Uterus (tissue), 4 donors: ENCODE data around the gene DDX17. TPM values are rescaled to one million over a fixed set of nuclear protein-coding genes. Genes with fewer than 3 reads are reported as not detected.

Experiments
- DNase-seq, 2 donors: peaks; one replicate each; pipeline ENCODE4 v3.0.0-alpha.2; 2019 to 2020
- H3K27ac ChIP-seq, 2 donors: fragments of 200-600 bp; sonication (generic); 1 replicate in 1 of 2; 2 replicates in 1 of 2; pipeline ENCODE4 v1.5.1; 2016 to 2018
- H3K27me3 ChIP-seq, 2 donors: fragments of 200-600 bp; sonication (generic); one replicate each; pipeline ENCODE4 v1.5.1; 2018 to 2019; ENCODE audit warnings: control low read depth in 1 of 2
- H3K36me3 ChIP-seq, 2 donors: fragments of 200-600 bp; sonication (generic); one replicate each; pipeline ENCODE4 v1.5.1; 2019; ENCODE audit warnings: control low read depth in 1 of 2
- H3K4me1 ChIP-seq, 2 donors: fragments of 200-600 bp; sonication (generic); one replicate each; pipeline ENCODE4 v1.5.1; 2018 to 2019; ENCODE audit warnings: control low read depth in 1 of 2
- H3K4me3 ChIP-seq, 2 donors: fragments of 200-600 bp; sonication (generic); 1 replicate in 1 of 2; 2 replicates in 1 of 2; pipeline ENCODE4 v1.5.1; 2018 to 2019; ENCODE audit warnings: mild to moderate bottlenecking in 1 of 2
- H3K9me3 ChIP-seq, 2 donors: fragments of 200-600 bp; sonication (generic); one replicate each; pipeline ENCODE4 v1.5.1; 2019; ENCODE audit warnings: control low read depth in 1 of 2
- CTCF ChIP-seq, 4 experiments: fragments of 200-600 bp in 2 of 4; fragments of 450-650 bp in 2 of 4; sonication (generic) in 2 of 4; IDR thresholded peaks; one replicate each; pipeline ENCODE4 v1.5.1; 2016 to 2019; ENCODE audit warnings: antibody characterized with exemption in 4 of 4, mild to moderate bottlenecking in 2 of 4, moderate library complexity in 1 of 4
- POLR2A ChIP-seq, 2 donors: fragments of 450-650 bp; IDR thresholded peaks; one replicate each; pipeline ENCODE4 v1.6.1; 2016; ENCODE audit warnings: antibody characterized with exemption in 2 of 2, mild to moderate bottlenecking in 1 of 2, moderate library complexity in 1 of 2
- intact Hi-C: fragments of 100-400 bp; cut with DNase I; formaldehyde crosslinking; loops from one replicate; pipeline ENCODE4 v1.15.1; 2023; ENCODE audit warnings: low total_unique reads
- total RNA-seq, 4 donors: library from RNA; depleted of rRNA in 3 of 4; stranded (reverse); fragments of >200 nt in 3 of 4; gene quantifications; one replicate each; pipeline versions ENCODE4 v1.1.0 to v1.2.4, GENCODE V29; 2014 to 2023
- donor health status: DM: yes; HTN: yes; CAD: no.

The DDX17 gene
- total RNA-seq, 4 donors from 2014 or later, result 441 to 971 (median 665) TPM

GRCh38 chr22:38453066-38453672 is 52.9 kb downstream of the DDX17 start:
- Histone ChIP-seq H3K36me3 (no peaks in the 10 kb centered on the region), H3K4me3 (no peak overlapping the region), H3K27me3 (peaks cover 7 to 13% of the 10 kb centered on the region in 2 donors), H3K9me3 (no peaks in the 10 kb centered on the region), H3K27ac (no peak overlapping the region), H3K4me1 (peaks cover 0 to 16% of the 10 kb centered on the region in 2 donors)
- intact Hi-C loops, result no loop called here
- no peak for TF ChIP-seq CTCF (IDR thresholded peaks at IDR 0.05)
- no peak for TF ChIP-seq POLR2A (IDR thresholded peaks at IDR 0.05)
- no peak for DNase-seq

- intact Hi-C loops, result no loop called here
- no peak overlapping the region for H3K27ac ChIP-seq
- H3K27me3 ChIP-seq, result peaks cover 7 to 13% of the 10 kb centered on the region in 2 donors
- H3K4me3 ChIP-seq, result no peak overlapping the region
- H3K36me3 ChIP-seq, result no peaks in the 10 kb centered on the region
- peak; percentile 33 to 47 for DNase-seq
- H3K9me3 ChIP-seq, result no peaks in the 10 kb centered on the region
- TF ChIP-seq CTCF (IDR thresholded peaks at IDR 0.05) (no peak), POLR2A (IDR thresholded peaks at IDR 0.05) (no peak)
- peaks cover 0 to 16% of the 10 kb centered on the region in 2 donors for H3K4me1 ChIP-seq
Measured at GRCh38 chr22:38452373-38453065, 53.6 kb downstream of the DDX17 start.

GRCh38 chr22:38451864-38452263 is 54.2 kb downstream of the DDX17 start:
- Histone ChIP-seq H3K4me3 (no peak overlapping the region), H3K36me3 (no peaks in the 10 kb centered on the region), H3K27me3 (peaks cover 7 to 13% of the 10 kb centered on the region in 2 donors), H3K27ac (no peak overlapping the region), H3K9me3 (no peaks in the 10 kb centered on the region), H3K4me1 (peaks cover 0 to 16% of the 10 kb centered on the region in 2 donors)
- TF ChIP-seq CTCF (IDR thresholded peaks at IDR 0.05) (no peak), POLR2A (IDR thresholded peaks at IDR 0.05) (no peak)
- no peak for DNase-seq
- intact Hi-C loops, result no loop called here

- no peak for DNase-seq
- TF ChIP-seq POLR2A (IDR thresholded peaks at IDR 0.05) (no peak), CTCF (IDR thresholded peaks at IDR 0.05) (no peak)
- intact Hi-C loops, result no loop called here
- no peaks in the 10 kb centered on the region for H3K36me3 ChIP-seq
- H3K27me3 ChIP-seq, result peaks cover 7 to 11% of the 10 kb centered on the region in 2 donors
- H3K9me3 ChIP-seq, result no peaks in the 10 kb centered on the region
- H3K4me3 ChIP-seq, result no peak overlapping the region
- H3K4me1 ChIP-seq, result peaks cover 0 to 16% of the 10 kb centered on the region in 2 donors
- H3K27ac ChIP-seq, result no peak overlapping the region
Measured at GRCh38 chr22:38451404-38451803, 54.7 kb downstream of the DDX17 start.

GRCh38 chr22:38450234-38450797 is 55.8 kb downstream of the DDX17 start:
- Histone ChIP-seq H3K4me1 (peaks cover 0 to 8% of the 10 kb centered on the region in 2 donors), H3K9me3 (no peaks in the 10 kb centered on the region), H3K27me3 (peaks cover under 1 to 7% of the 10 kb centered on the region in 2 donors), H3K36me3 (no peaks in the 10 kb centered on the region), H3K27ac (no peak overlapping the region), H3K4me3 (no peak overlapping the region)
- DNase-seq, result no peak
- intact Hi-C loops, result no loop called here
- TF ChIP-seq POLR2A (IDR thresholded peaks at IDR 0.05) (no peak), CTCF (IDR thresholded peaks at IDR 0.05) (no peak)
